Measurements from ENCODE around the gene OR10A4.

GRCh38 chr11:6871278-6871677 lies 5.1 kb upstream of the OR10A4 start:
- TF ChIP-seq CTCF (IDR thresholded peaks at IDR 0.05) (no peak), POLR2A (IDR thresholded peaks at IDR 0.05) (no peak)

Data from uterus (tissue), 2 donors.